Fibroblast of pulmonary artery (primary cell): Measurements from ENCODE around the gene SBNO2.

Experiments used
- DNase-seq: peaks from one replicate; pipeline ENCODE4 v3.0.0-alpha.2; 2010; ENCODE audit warnings: low read depth
- H3K4me3 ChIP-seq: replicated peaks from 2 replicates; pipeline ENCODE4 v1.5.1; 2011; ENCODE audit warnings: low read depth, mild to moderate bottlenecking, control low read depth, low read length, moderate library complexity
- CTCF ChIP-seq: IDR thresholded peaks from 2 replicates; pipeline ENCODE4 v1.5.1; 2011; ENCODE audit warnings: mild to moderate bottlenecking, control low read depth, low read length, inconsistent platforms; ENCODE audit errors: missing control alignments

Gene SBNO2

GRCh38 chr19:1074544-1075283 is 99.4 kb downstream of the SBNO2 start:
- peak overlapping the region; percentile 10 for H3K4me3 ChIP-seq
- no peak for TF ChIP-seq CTCF
- no peak for DNase-seq

- no peak for TF ChIP-seq CTCF
- H3K4me3 ChIP-seq: no peak overlapping the region
- DNase-seq: no peak
Observed at GRCh38 chr19:1073956-1074517, 100.0 kb downstream of the SBNO2 start.

GRCh38 chr19:1073063-1073955 is 100.8 kb downstream of the SBNO2 start:
- no peak for DNase-seq
- H3K4me3 ChIP-seq: no peak overlapping the region
- no peak for TF ChIP-seq CTCF

- DNase-seq: no peak
- no peak for TF ChIP-seq CTCF
- H3K4me3 ChIP-seq: no peak overlapping the region
Observed at GRCh38 chr19:1072371-1073015, 101.6 kb downstream of the SBNO2 start.

GRCh38 chr19:1070931-1071791 is 102.9 kb downstream of the SBNO2 start:
- no peak for DNase-seq
- TF ChIP-seq CTCF: no peak
- no peak overlapping the region for H3K4me3 ChIP-seq

- H3K4me3 ChIP-seq: no peak overlapping the region
- TF ChIP-seq CTCF: peak; percentile 14
- no peak for DNase-seq
Observed at GRCh38 chr19:1070576-1070930, 103.5 kb downstream of the SBNO2 start.
